ENCODE measurements around the gene ADM2.

ADM2 gene

DNA sequence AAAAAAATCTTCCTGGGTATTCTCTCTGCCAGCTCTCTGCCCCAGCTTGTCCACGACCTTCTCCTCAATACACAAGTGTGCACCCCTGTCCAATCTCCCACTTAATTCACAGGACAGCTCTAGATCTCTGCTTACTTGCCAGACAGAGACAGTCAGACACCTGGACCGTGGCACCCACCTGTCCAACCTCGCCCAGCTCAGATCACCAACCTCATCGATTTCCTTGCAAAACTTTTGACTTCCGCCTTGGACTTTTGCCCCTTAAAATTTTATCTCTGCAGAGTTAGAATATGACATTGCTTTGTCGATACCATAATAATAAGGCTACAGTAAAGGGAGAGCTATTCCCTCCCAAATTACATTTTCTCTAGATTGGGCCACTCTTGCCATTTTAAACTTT is 15.8 kb downstream of the ADM2 start:
- H3K4me3 ChIP-seq (ENCODE audit: low read length) = no peak overlapping the region
- no peak for DNase-seq (ENCODE audit: low read depth)
- TF ChIP-seq, protein P1, sequence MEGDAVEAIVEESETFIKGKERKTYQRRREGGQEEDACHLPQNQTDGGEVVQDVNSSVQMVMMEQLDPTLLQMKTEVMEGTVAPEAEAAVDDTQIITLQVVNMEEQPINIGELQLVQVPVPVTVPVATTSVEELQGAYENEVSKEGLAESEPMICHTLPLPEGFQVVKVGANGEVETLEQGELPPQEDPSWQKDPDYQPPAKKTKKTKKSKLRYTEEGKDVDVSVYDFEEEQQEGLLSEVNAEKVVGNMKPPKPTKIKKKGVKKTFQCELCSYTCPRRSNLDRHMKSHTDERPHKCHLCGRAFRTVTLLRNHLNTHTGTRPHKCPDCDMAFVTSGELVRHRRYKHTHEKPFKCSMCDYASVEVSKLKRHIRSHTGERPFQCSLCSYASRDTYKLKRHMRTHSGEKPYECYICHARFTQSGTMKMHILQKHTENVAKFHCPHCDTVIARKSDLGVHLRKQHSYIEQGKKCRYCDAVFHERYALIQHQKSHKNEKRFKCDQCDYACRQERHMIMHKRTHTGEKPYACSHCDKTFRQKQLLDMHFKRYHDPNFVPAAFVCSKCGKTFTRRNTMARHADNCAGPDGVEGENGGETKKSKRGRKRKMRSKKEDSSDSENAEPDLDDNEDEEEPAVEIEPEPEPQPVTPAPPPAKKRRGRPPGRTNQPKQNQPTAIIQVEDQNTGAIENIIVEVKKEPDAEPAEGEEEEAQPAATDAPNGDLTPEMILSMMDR (IDR thresholded peaks at IDR 0.05; ENCODE audit: insufficient read depth, low read depth, low read length, missing control alignments) = no peak

DNA sequence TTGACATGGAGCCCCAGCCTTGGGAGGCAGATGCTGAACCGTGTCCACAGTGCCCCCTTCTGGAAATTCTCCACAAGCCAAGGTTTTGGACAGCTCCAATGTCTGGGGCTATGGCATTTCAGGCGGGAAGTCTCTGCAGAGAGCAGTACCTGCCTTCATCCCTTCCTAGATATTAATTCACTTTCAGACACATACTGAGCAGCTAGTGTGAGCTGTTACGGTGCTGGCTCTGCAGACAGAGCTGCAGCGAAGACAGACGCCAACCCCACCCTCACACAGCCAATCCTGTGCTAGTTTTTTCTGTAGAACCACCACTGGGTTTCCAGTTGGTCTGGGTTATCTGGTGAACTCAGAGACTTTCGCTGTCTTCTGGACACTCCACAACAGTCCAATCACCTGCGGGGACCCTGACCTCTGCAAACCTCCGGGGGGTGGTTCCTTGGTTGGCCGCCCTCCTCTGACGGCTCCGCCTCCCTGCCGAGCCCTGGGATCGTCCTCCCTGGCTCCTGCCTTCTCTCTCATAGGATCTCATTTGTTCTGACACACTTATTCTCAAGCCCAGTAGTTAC is 17.1 kb downstream of the ADM2 start:
- DNase-seq (ENCODE audit: low read depth) = peak; percentile 73
- H3K4me3 ChIP-seq (ENCODE audit: low read length) = no peak overlapping the region
- TF ChIP-seq, protein P1 (IDR thresholded peaks at IDR 0.05; ENCODE audit: insufficient read depth, low read depth, low read length, missing control alignments) = peak; percentile 76

- no peak overlapping the region for H3K4me3 ChIP-seq (ENCODE audit: low read length)
- DNase-seq (ENCODE audit: low read depth) = no peak
- TF ChIP-seq, protein P1 (IDR thresholded peaks at IDR 0.05; ENCODE audit: insufficient read depth, low read depth, low read length, missing control alignments) = no peak
Measured at GRCh38 chr22:50500452-50500851, 19.1 kb downstream of the ADM2 start.

- TF ChIP-seq, protein P1 (IDR thresholded peaks at IDR 0.05; ENCODE audit: insufficient read depth, low read depth, low read length, missing control alignments) = no peak
- no peak overlapping the region for H3K4me3 ChIP-seq (ENCODE audit: low read length)
- DNase-seq (ENCODE audit: low read depth) = no peak
Measured at GRCh38 chr22:50502096-50502495, 20.8 kb downstream of the ADM2 start.

DNA sequence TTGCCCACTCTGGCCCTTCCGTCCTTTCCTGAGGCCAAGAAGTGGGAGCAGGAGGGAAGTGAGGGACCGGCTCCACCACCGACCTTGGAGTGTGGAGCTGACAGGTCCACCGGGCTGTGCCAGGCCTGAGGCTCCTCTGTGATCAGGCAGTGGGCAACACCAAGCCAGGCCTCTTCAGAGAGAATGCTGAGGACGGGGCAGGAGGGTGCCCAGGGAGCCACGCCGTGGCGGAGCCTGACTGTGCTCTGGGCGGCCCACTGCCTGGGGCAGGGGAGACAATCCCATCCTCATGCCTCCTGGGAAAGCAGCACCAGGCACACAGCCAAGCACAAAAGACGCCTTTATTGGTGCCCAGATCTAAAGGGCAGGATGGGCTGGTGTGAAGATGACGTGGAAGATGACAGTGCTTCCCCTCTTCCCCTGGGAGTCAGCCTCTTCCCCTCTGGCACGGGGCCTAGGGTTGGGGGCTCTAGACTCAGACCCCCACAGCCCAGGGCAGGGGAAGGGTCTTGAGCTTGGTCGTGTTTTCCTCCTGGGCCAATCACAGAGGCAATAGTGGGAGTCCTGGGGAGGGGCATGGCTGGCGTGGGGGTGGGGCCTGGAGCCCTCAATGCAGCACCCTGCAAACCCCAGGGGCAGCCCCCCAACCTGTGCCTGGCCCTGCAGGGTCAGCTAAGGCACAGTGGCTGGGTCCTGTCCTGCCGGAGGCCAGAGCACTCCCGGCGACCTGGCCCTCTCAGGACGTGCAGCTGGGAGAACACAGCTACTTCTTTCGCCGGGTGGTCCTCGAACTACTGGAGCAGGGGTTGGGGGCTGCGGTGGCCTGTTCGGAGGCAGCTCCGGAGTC is 21.5 kb downstream of the ADM2 start:
- TF ChIP-seq, protein P1 (IDR thresholded peaks at IDR 0.05; ENCODE audit: insufficient read depth, low read depth, low read length, missing control alignments) = no peak
- H3K4me3 ChIP-seq (ENCODE audit: low read length) = no peak overlapping the region
- no peak for DNase-seq (ENCODE audit: low read depth)

- TF ChIP-seq, protein P1 (IDR thresholded peaks at IDR 0.05; ENCODE audit: insufficient read depth, low read depth, low read length, missing control alignments) = peak; percentile 4
- no peak for DNase-seq (ENCODE audit: low read depth)
- H3K4me3 ChIP-seq (ENCODE audit: low read length) = no peak overlapping the region
Measured at GRCh38 chr22:50503475-50504145, 22.3 kb downstream of the ADM2 start.
